ENCODE data around the gene ZNF516.

ZNF516 gene

GRCh38 chr18:76468345-76469304 is 26.4 kb downstream of the ZNF516 start:
- no peak overlapping the region for H3K27ac ChIP-seq
- TF ChIP-seq CTCF (IDR thresholded peaks at IDR 0.05) = no peak
- DNase-seq (ENCODE audit: low spot score) = no peak
- H3K4me3 ChIP-seq = no peak overlapping the region

- TF ChIP-seq CTCF (IDR thresholded peaks at IDR 0.05) = no peak
- peak; percentile 72 for DNase-seq (ENCODE audit: low spot score)
- H3K4me3 ChIP-seq = peak overlapping the region; percentile 51
- H3K27ac ChIP-seq = no peak overlapping the region
Measured at GRCh38 chr18:76467371-76468190, 27.5 kb downstream of the ZNF516 start.

- TF ChIP-seq CTCF (IDR thresholded peaks at IDR 0.05) = no peak
- DNase-seq (ENCODE audit: low spot score) = peak; percentile 67
- H3K4me3 ChIP-seq = no peak overlapping the region
- no peak overlapping the region for H3K27ac ChIP-seq
Measured at GRCh38 chr18:76466410-76466991, 28.5 kb downstream of the ZNF516 start.

GRCh38 chr18:76465630-76466409 is 29.2 kb downstream of the ZNF516 start:
- Histone ChIP-seq H3K27ac (no peak overlapping the region), H3K4me3 (no peak overlapping the region)
- DNase-seq (ENCODE audit: low spot score) = peak; percentile 36
- TF ChIP-seq CTCF (IDR thresholded peaks at IDR 0.05) = no peak

- H3K4me3 ChIP-seq = no peak overlapping the region
- peak; percentile 57 for DNase-seq (ENCODE audit: low spot score)
- H3K27ac ChIP-seq = no peak overlapping the region
- TF ChIP-seq CTCF (IDR thresholded peaks at IDR 0.05) = no peak
Measured at GRCh38 chr18:76464281-76465259, 30.5 kb downstream of the ZNF516 start.
